Transverse colon (tissue), 4 donors: Measurements from ENCODE around the gene ACVR1C.

Experiments used
- CTCF ChIP-seq, 5 experiments: fragments of 200-600 bp in 3 of 5; fragments of 450-650 bp in 2 of 5; sonication (generic) in 3 of 5; IDR thresholded peaks; 1 replicate in 2 of 5; 2 replicates in 3 of 5; pipeline ENCODE4 v1.5.1; 2016 to 2017; ENCODE audit warnings: antibody characterized with exemption in 5 of 5, inconsistent platforms in 3 of 5, mild to moderate bottlenecking in 2 of 5, moderate library complexity in 1 of 5
- POLR2AphosphoS5 ChIP-seq, 3 donors: sonication (generic); formaldehyde crosslinking; IDR thresholded peaks; one replicate each; pipeline ENCODE4 v1.6.1; 2016; ENCODE audit warnings: antibody characterized with exemption in 3 of 3

DNA sequence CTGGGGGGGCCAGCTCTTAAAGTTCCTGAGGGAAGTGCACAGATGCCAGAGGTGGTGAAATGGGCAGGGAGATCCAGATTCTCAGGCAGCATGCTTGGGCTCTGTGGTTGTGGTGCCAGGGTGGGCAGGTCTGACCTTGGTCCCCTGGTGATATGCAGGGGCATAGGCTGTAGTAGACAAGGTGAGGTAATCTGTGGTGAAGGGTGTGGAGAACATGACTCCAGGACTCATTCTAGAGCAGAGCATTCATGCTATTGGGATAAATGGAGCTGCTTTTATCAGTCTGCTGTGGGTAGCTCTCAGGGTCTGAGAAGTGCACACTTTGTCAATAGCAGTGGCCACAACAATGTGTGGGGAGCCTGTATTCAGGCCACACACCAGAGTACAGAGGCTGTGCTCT is 16.9 kb downstream of the ACVR1C start:
- no peak for TF ChIP-seq CTCF (IDR thresholded peaks at IDR 0.05)
- no peak for TF ChIP-seq POLR2AphosphoS5 (IDR thresholded peaks at IDR 0.05)
